Fibroblast of peridontal ligament (primary cell): Measurements from ENCODE around the gene AMPH.

Experiments
- DNase-seq: peaks from one replicate; pipeline ENCODE4 v3.0.0-alpha.2; 2010; ENCODE audit errors: extremely low read depth

Gene AMPH

GRCh38 chr7:38542156-38542555, 89.0 kb downstream of the AMPH start:
- peak; percentile 97 for DNase-seq

- DNase-seq: no peak
Observed at GRCh38 chr7:38541440-38541839, 89.7 kb downstream of the AMPH start.

- DNase-seq: no peak
Observed at GRCh38 chr7:38539477-38540081, 91.6 kb downstream of the AMPH start.

GRCh38 chr7:38535073-38535472, 96.1 kb downstream of the AMPH start:
- no peak for DNase-seq

- no peak for DNase-seq
Observed at GRCh38 chr7:38525857-38526256, 105.3 kb downstream of the AMPH start.

GRCh38 chr7:38524786-38525185, 106.4 kb downstream of the AMPH start:
- DNase-seq: peak; percentile 18

- no peak for DNase-seq
Observed at GRCh38 chr7:38520741-38521140, 110.4 kb downstream of the AMPH start.

GRCh38 chr7:38518541-38518940, 112.6 kb downstream of the AMPH start:
- peak; percentile 68 for DNase-seq

GRCh38 chr7:38512704-38513103, 118.5 kb downstream of the AMPH start:
- peak; percentile 36 for DNase-seq

- no peak for DNase-seq
Observed at GRCh38 chr7:38512291-38512690, 118.9 kb downstream of the AMPH start.

- DNase-seq: peak; percentile 75
Observed at GRCh38 chr7:38507384-38507783, 123.8 kb downstream of the AMPH start.

GRCh38 chr7:38506756-38507155, 124.4 kb downstream of the AMPH start:
- peak; percentile 74 for DNase-seq

GRCh38 chr7:38506004-38506403, 125.2 kb downstream of the AMPH start:
- DNase-seq: peak; percentile 41

- no peak for DNase-seq
Observed at GRCh38 chr7:38504684-38505083, 126.5 kb downstream of the AMPH start.

- DNase-seq: no peak
Observed at GRCh38 chr7:38502848-38503247, 128.3 kb downstream of the AMPH start.

GRCh38 chr7:38502289-38502688, 128.9 kb downstream of the AMPH start:
- no peak for DNase-seq

GRCh38 chr7:38492010-38492409, 139.2 kb downstream of the AMPH start:
- DNase-seq: no peak

- DNase-seq: no peak
Observed at GRCh38 chr7:38482521-38482920, 148.7 kb downstream of the AMPH start.

- no peak for DNase-seq
Observed at GRCh38 chr7:38481401-38481800, 149.8 kb downstream of the AMPH start.

- DNase-seq: no peak
Observed at GRCh38 chr7:38478404-38478803, 152.8 kb downstream of the AMPH start.

GRCh38 chr7:38477333-38477732, 153.8 kb downstream of the AMPH start:
- DNase-seq: no peak

GRCh38 chr7:38476764-38477163, 154.4 kb downstream of the AMPH start:
- DNase-seq: no peak

GRCh38 chr7:38465956-38466355, 165.2 kb downstream of the AMPH start:
- peak; percentile 25 for DNase-seq
